Measurements from ENCODE around the gene XPOT.
"Not testable (repeated sequence)": the region's sequence is repeated elsewhere in the genome, so short reads cannot be mapped to it uniquely, and the experiment has no call there.

DNA sequence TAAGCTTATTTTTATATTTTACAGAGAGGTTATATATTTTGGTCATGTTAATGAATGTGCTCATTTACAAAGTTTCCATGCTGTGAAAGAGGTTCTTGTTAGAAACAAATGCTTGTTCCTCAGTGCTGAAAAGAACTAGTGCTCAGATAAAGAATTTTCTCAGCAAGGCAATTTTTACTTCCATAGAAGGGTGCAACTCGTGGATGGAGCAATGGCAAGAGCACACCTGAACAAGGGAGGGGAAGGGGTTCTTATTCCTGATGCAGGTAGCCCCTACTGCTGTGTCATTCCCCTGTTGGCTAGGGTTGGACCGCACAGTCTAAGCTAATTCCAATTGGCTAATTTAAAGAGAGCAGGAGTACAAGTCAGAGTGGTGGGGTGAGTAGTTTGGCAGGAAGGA lies 48.0 kb upstream of the XPOT start:
- TF ChIP-seq, protein P1, sequence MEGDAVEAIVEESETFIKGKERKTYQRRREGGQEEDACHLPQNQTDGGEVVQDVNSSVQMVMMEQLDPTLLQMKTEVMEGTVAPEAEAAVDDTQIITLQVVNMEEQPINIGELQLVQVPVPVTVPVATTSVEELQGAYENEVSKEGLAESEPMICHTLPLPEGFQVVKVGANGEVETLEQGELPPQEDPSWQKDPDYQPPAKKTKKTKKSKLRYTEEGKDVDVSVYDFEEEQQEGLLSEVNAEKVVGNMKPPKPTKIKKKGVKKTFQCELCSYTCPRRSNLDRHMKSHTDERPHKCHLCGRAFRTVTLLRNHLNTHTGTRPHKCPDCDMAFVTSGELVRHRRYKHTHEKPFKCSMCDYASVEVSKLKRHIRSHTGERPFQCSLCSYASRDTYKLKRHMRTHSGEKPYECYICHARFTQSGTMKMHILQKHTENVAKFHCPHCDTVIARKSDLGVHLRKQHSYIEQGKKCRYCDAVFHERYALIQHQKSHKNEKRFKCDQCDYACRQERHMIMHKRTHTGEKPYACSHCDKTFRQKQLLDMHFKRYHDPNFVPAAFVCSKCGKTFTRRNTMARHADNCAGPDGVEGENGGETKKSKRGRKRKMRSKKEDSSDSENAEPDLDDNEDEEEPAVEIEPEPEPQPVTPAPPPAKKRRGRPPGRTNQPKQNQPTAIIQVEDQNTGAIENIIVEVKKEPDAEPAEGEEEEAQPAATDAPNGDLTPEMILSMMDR (IDR thresholded peaks at IDR 0.05): not testable (repeated sequence)
- not testable (repeated sequence) for TF ChIP-seq POLR2A (IDR thresholded peaks at IDR 0.05)
